ENCODE measurements around the gene SCAMP4.

The SCAMP4 gene

GRCh38 chr19:1959928-1960589 is 54.9 kb downstream of the SCAMP4 start:
- no peak for TF ChIP-seq GATA3 (IDR thresholded peaks at IDR 0.05; ENCODE audit: low read depth, low read length)
- TF ChIP-seq GATA2 (IDR thresholded peaks at IDR 0.05; ENCODE audit: low read depth, low read length): no peak

DNA sequence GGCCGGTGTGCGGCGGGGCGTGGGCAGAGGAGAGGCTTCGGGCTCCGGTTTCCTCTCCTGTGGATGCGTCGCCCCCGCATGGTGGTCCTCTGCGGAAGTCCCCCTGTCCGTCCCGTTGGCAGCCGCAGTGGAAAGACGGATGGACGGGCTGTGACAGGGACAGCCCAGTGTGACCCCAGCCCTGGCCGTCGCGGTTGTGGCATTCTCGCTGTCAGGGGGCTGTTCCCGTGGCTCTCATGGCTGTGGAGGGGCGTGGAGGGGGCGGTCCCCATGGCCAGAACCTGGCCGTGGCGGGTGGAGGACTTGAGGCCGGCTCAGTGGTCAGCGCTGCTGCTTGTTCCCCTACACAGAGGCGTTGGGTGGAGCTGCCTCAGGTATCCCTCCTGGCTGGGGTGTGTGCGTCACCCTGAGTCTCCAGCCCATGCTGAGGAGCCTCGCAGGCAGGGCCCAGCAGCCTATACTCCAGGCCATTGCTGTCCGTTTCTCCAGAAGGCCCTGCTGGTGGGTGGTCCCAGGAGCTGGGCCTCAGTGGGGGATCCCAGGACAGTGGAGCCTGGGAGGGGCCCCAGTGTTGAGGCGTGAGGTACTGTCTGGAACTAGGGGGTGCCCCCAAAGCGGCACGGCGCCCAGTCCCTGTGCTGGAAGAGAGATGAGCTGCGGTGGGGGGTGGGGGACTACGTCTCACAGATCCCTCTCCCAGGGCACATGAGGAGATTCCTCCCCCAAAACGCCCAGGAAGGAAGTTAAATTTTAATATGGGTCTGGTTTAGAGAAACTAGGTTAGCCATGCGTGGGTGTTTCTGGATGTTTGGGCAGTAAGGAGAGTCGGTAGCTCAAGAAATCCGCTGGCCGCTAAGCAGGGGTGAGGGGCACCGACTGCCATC is 56.0 kb downstream of the SCAMP4 start:
- TF ChIP-seq GATA2 (IDR thresholded peaks at IDR 0.05; ENCODE audit: low read depth, low read length): no peak
- TF ChIP-seq GATA3 (IDR thresholded peaks at IDR 0.05; ENCODE audit: low read depth, low read length): no peak

DNA sequence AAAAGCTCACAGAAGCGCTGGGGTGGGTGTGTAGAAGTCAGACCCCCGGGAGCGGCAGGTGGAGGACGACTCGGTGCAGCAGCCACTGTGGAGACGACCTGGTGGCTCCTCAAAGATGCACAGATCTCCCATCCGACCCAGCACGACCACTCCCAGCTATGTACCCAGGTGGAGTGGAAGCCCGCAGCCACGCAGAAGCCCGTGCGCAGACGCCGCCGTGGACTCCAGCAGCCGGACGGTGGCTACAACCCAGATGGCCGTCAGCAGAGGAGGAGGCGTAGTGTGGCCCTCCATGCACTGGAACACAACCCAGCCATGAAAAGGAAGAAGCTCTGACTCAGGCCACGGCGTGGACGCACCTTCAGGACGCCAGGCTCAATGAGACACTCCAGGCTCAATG is 57.5 kb downstream of the SCAMP4 start:
- TF ChIP-seq GATA2 (IDR thresholded peaks at IDR 0.05; ENCODE audit: low read depth, low read length) (no peak), GATA3 (IDR thresholded peaks at IDR 0.05; ENCODE audit: low read depth, low read length) (no peak)

DNA sequence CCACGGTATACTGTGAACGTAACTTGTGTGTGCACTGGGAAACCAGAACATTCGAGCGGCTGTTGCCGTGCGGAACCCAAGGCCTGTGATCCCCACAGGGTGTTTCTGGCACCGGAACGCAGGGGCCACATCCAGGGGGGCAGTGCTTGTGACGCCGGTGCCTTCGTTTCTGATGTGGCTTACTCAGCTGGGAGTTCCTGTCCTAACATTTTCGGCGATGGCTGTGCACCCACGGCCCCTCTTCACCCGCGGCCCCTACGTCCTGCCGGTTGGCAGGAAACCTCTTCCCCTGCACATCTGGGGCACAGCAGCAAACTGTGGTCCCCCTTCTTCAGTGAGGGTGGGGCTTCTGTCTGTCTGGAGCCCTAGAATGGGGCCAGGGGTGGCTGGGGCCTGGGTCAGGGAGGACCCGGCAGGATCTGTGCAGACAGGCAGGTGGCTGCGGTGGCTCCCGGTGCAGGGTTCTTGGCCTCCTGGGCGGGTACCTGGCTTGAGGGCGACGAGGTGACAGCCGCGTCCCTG is 61.9 kb downstream of the SCAMP4 start:
- no peak for TF ChIP-seq GATA2 (IDR thresholded peaks at IDR 0.05; ENCODE audit: low read depth, low read length)
- TF ChIP-seq GATA3 (IDR thresholded peaks at IDR 0.05; ENCODE audit: low read depth, low read length): no peak

- TF ChIP-seq GATA2 (IDR thresholded peaks at IDR 0.05; ENCODE audit: low read depth, low read length) (no peak), GATA3 (IDR thresholded peaks at IDR 0.05; ENCODE audit: low read depth, low read length) (no peak)
These were observed 63.3 kb downstream of the SCAMP4 start for GRCh38 chr19:1968279-1969175.

GRCh38 chr19:1969176-1970002 is 64.2 kb downstream of the SCAMP4 start:
- TF ChIP-seq GATA3 (IDR thresholded peaks at IDR 0.05; ENCODE audit: low read depth, low read length) (no peak), GATA2 (IDR thresholded peaks at IDR 0.05; ENCODE audit: low read depth, low read length) (no peak)

- no peak for TF ChIP-seq GATA3 (IDR thresholded peaks at IDR 0.05; ENCODE audit: low read depth, low read length)
- TF ChIP-seq GATA2 (IDR thresholded peaks at IDR 0.05; ENCODE audit: low read depth, low read length): no peak
These were observed 65.0 kb downstream of the SCAMP4 start for GRCh38 chr19:1970003-1970805.

DNA sequence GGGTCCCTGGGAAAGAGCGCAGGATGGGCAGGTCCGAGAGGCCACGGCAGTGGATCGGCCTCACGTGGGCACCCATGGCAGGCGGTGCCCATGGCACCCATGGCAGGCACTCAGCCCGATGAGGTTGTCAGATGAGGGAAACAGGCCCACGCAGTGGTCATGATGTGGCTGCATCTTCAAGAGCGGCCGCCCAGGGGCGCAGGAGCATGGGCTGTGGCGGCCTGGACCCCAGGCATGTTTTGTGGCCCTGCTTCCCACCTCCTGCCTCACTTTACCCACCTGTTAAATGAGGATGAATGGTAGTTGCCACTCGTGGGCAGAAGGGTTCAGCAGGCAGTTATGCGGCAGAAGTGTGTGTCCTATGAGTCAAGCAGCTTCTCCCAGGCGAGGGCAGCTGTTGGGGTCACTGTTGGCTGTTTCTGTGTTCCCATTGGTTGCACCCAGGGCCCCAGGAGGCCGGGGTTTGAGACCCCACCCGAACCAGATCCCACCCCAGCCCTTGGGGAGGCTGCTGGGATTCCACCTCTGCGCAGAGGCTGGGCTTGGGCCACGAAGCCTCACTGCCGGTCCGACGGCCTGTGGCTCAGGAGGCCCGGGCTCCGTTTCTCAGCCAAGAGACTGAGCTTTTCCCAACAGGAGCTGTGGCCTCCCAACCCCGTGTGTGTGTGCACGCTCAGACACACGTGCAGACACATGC is 65.8 kb downstream of the SCAMP4 start:
- TF ChIP-seq GATA2 (IDR thresholded peaks at IDR 0.05; ENCODE audit: low read depth, low read length) (no peak), GATA3 (IDR thresholded peaks at IDR 0.05; ENCODE audit: low read depth, low read length) (no peak)

DNA sequence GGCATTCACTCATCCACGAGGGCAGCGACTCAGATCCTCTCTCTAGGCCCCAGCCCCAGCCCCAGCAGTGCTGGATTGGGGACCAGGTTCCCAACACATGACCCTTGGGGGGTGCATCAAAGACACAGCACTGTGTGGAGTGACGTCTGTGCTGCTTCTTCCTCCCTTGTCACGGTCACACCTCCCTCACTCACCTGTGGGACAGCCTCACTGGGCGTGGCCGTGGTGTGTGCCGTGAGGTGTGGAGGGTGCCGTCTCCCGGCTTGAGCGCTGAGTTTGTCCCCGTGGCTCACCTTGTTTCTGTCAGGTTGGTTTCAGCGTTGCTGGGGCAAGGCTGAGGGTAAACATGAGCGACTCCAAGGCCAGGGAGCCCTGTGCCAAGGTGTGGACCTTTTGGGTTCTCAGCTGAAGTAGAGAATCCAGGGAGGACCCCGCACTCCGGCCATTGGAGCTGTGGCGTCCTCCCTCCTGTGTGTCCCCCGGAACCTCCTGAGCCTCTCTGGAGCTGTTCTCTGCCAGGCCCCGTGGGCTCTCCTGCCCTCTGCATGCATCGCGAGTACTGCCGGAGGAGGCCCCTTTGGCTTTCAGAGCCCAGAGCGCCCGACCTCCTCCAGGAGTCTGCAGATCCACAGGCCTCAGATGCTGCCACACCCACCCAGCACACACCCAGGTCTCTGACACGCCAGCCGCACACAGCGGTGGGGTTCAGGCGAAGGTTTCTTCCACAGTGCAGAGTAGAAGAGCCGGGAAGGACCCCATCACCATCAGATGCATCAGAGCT is 69.4 kb downstream of the SCAMP4 start:
- TF ChIP-seq GATA2 (IDR thresholded peaks at IDR 0.05; ENCODE audit: low read depth, low read length) (no peak), GATA3 (IDR thresholded peaks at IDR 0.05; ENCODE audit: low read depth, low read length) (no peak)

GRCh38 chr19:1975162-1975480 is 69.9 kb downstream of the SCAMP4 start:
- TF ChIP-seq GATA2 (IDR thresholded peaks at IDR 0.05; ENCODE audit: low read depth, low read length) (no peak), GATA3 (IDR thresholded peaks at IDR 0.05; ENCODE audit: low read depth, low read length) (no peak)

Measured in SH-SY5Y (cell line).